GM21619 (cell line): ENCODE measurements around the gene EPHB1.

Experiments
- ATAC-seq: cut with Tn5 transposase; IDR thresholded peaks from one replicate; pipeline ENCODE4 v1.9.1; 2021; ENCODE audit not compliant: unreplicated experiment

The EPHB1 gene

DNA sequence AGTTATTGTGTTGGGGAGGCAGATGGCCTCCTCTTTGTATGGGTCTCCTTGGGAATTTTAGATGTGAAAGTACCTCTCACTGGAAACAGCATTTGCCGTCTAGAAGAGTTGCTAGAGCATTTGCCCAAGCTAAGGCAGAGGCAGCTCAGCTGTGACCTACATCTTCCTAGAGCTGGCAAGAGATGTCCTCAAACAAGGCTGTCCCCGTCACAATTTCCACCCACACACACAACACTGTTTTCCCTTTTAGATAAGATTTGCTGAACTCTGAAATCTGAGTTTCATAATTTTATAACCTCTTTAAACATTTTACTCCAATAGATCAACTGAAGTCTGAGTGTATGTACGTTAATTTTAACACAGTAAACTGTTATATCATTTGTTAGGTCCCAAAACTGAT is 352.6 kb downstream of the EPHB1 start:
- ATAC-seq = no peak

DNA sequence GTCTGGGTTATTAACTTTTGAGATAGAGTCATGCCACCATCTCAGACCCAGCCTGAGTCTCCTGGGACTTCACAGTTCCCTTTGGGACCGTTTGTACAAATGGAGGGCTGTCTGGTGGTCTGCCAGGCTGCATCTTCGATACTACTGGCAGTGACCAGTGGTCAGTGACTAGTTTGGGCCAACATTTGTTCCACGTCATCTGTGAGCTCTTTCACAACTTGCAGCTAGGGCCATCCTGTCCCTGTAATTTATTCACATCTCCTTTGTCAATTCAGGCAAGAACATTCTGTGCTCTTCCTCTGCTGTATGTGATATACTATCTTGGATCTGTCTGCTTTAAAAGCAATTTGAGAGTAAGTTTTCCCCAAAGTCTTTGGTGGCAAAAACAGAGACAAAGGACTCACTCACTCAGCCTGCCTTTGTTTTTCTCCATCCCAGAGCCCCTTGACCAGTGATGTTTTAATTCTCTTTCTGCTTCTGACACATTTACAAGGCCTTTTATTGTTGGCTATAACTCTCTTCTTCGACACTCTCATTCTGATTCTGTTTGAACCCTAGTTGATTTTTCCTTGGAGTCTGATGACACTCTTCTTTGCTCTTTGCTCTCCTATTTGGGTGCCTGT is 353.4 kb downstream of the EPHB1 start:
- ATAC-seq = no peak

DNA sequence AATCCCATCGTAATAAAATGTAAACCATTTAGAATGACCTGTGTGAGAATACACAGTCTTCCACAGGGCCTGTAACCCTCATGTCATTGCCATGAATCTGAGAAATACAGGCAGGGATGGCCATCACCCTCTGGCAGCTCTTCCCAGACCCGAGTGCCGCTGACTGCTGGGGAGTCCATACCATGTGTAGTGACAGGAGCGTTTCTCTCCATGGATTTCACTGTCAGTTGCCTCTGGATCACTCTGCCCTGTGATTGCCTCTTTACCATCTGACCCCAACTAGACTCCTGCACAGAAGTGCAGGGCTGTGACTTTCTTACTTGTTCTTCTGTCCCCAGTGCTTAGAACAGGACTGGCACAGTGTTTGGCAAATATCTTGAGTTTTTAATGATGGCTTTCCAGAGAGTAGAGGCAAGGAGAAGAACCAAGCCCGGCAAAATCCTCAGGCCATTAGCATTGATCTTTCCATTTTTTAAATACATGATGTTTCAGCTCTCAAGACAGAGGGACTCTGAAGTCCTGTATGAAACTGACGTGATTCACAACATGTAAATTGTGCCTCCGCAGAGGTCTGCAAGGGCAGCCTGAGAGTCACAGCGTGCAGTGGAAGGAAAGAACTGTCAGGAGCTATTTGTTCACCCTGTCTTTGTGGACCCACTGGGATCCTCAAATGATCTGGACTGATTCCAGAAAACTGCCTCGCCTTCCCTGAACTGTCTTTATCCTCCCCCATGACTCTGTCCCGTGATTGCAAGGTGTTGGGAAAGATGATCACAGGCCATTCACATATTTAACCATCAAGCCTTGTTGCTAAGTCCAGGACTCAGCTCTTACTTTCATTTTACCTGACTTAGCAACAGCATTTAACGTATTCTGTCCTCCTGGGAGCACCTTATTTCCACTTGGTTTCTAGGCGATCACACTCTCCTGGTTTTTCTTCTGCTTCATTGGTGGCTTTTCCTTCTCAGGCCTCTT is 354.9 kb downstream of the EPHB1 start:
- ATAC-seq = no peak

GRCh38 chr3:135154186-135154585 is 359.1 kb downstream of the EPHB1 start:
- no peak for ATAC-seq

- no peak for ATAC-seq
These were observed 360.2 kb downstream of the EPHB1 start for GRCh38 chr3:135155228-135155627.

DNA sequence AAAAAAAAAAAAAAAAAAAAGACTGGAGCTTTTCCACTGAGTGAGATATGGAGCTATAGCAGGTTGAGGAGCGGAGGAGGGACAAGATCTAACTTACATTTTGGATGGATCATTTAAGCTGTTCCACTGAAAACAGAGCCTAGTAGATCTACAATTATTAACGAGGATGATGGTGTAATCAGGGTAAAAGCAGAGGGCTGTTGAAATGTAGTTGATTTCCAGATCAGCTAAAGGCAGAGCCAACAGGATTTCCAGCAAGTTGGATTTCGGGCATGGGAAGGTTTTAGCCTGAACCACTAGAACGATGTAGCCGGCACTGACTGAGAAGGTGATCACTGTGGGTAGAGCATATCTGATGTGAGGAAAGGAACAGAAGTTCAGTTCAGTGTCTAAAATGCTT is 360.7 kb downstream of the EPHB1 start:
- ATAC-seq = no peak

- ATAC-seq = no peak
These were observed 362.1 kb downstream of the EPHB1 start for GRCh38 chr3:135157045-135157740.

GRCh38 chr3:135158520-135158919 is 363.5 kb downstream of the EPHB1 start:
- no peak for ATAC-seq

GRCh38 chr3:135159681-135160247 is 364.7 kb downstream of the EPHB1 start:
- ATAC-seq = no peak

- ATAC-seq = no peak
These were observed 366.4 kb downstream of the EPHB1 start for GRCh38 chr3:135161425-135161824.

GRCh38 chr3:135163701-135164100 is 368.6 kb downstream of the EPHB1 start:
- no peak for ATAC-seq

GRCh38 chr3:135165260-135165659 is 370.2 kb downstream of the EPHB1 start:
- ATAC-seq = no peak

DNA sequence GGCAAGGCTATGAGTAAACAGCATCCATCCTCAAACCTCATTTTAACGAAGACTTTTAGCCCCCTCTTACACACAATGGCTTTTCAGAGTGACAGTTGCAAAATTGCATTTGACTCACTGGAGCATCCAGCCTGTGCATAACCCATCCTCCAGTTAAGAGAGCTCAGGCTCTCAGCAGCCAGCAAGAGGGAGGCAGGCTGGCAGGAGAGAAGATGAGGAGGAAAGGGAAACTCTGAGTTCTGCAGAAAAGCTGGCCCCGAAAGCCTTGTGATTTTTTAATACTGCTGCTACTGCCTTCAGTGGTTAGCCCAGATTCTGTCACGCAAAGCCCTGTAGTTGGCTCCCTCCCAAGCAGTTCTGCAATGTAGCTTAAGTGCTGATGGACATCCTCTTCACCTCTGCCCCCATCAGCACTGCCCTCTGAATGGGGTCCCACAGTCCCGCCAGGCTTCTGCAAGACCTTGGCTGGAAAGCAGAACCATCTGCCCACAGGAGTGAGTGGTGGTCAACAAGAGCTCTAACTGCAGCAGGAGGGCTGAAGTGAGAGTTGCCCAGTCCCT is 371.3 kb downstream of the EPHB1 start:
- ATAC-seq = no peak

DNA sequence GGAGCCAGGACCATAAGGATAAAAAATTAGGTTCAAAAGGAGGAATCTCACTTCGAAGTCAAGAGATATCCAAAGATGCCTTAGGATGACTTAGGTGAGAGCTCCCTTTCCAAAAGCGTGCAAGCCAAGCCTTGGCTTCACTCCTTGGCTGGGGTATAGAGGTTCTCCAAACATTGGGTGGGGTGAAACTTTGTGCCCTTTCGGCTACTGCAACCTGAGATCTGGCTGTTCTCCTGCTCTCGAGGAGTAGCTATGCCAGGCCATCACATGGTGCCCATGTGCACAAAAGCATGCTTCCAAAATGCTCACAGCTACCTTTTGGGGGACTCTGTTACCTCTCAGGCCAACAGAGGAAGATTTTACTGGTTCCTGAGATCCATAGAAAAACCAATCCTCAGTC is 373.8 kb downstream of the EPHB1 start:
- no peak for ATAC-seq

DNA sequence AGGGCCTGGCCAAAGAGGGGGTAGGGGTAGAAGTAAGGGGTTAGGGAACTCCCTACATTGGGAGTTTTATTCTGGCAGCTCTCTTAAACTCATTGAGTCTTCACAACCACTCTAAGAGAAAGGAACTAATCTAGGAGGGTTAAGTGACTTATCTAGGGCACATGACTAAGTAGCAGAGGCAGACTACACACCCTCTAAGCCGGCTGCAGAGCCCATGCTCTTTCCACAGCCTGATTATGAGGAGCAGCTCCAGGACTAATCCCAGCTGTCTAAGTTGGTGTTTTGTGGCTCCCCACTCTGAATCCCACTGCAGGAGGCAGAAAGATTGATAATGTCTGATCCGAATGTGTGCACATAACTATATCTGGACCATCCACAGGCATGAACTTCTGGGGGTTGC is 374.6 kb downstream of the EPHB1 start:
- ATAC-seq = no peak

GRCh38 chr3:135170732-135171131 is 375.7 kb downstream of the EPHB1 start:
- no peak for ATAC-seq

- ATAC-seq = no peak
These were observed 377.3 kb downstream of the EPHB1 start for GRCh38 chr3:135172191-135172869.

- ATAC-seq = no peak
These were observed 380.7 kb downstream of the EPHB1 start for GRCh38 chr3:135175728-135176277.

DNA sequence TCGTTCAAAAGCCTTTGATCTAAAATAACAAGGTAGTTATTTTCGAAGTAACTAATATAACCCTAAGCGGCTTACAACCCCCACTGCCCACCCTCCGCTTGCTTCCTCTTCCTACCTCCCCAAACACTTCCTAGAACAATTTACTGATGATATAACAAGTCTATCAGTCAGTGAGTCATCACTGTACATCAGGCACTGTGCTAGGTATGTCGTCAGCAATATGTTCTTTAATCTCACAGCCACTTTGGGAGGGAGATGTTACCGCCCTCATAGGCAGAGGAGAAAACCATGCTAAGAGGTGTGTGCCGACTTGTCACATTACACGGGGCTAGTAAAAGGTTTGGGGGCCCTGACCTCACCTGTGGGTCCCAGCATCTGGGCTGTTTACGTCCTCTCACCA is 381.8 kb downstream of the EPHB1 start:
- no peak for ATAC-seq

GRCh38 chr3:135178566-135178965 is 383.5 kb downstream of the EPHB1 start:
- ATAC-seq = no peak
